Ovary (tissue), 3 donors: ENCODE measurements around the gene ZC3H14.

Experiments used
- CTCF ChIP-seq, 3 donors: fragments of 450-650 bp in 2 of 3; fragments of 200-600 bp in 1 of 3; IDR thresholded peaks; one replicate each; pipeline versions ENCODE4 v1.5.1 to v1.8.0; 2016 to 2022; ENCODE audit warnings: antibody characterized with exemption in 3 of 3, mild to moderate bottlenecking in 1 of 3
- EP300 ChIP-seq: sonication (generic); formaldehyde crosslinking; IDR thresholded peaks from one replicate; pipeline ENCODE4 v1.6.1; 2017; ENCODE audit warnings: antibody characterized with exemption
- POLR2A ChIP-seq: fragments of 450-650 bp; IDR thresholded peaks from one replicate; pipeline ENCODE4 v1.6.1; 2017; ENCODE audit warnings: antibody characterized with exemption, mild to moderate bottlenecking, moderate library complexity
- donor health status: DM: no; HTN: no; CAD: no.

- no peak for TF ChIP-seq POLR2A
- TF ChIP-seq CTCF (IDR thresholded peaks at IDR 0.05), result no peak
- no peak for TF ChIP-seq EP300
These were observed 16.0 kb upstream of the ZC3H14 start for GRCh38 chr14:88546621-88547385.
